ENCODE data around the gene CDYL2. TPM values are rescaled to one million over a fixed set of nuclear protein-coding genes. Genes with fewer than 3 reads are reported as not detected.

CDYL2 gene
- total and polyA plus RNA-seq, 12 donors, result 0.59 to 5.3 (median 2.9) TPM

DNA sequence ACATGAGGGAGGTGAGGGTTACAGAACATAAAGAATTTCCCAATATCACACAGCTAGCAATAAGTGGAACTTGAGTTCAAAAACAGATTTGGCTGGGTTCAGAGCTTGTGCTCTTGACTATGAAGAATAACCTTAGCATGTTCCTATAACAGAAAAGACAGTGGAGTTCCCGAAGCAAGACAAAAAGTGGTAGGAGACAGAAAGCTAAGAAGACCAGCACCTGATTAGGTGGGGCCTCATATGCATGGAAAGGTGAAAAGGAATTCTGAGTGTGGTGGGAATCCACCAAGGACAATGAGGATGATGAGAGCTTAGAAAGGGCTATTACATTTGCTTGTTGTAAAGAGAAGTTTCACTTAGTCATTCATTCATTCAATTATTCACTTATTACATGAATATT lies 26.6 kb upstream of the CDYL2 start:
- Histone ChIP-seq H3K9me3 (peaks cover 0 to 2% (median 0%) of the 10 kb centered on the region in 11 donors), H3K4me3 (no peak overlapping the region), H3K36me3 (no peaks in the 10 kb centered on the region), H3K4me1 (no peaks in the 10 kb centered on the region), H3K27ac (no peak overlapping the region), H3K27me3 (no peaks in the 10 kb centered on the region)
- TF ChIP-seq, protein P1, sequence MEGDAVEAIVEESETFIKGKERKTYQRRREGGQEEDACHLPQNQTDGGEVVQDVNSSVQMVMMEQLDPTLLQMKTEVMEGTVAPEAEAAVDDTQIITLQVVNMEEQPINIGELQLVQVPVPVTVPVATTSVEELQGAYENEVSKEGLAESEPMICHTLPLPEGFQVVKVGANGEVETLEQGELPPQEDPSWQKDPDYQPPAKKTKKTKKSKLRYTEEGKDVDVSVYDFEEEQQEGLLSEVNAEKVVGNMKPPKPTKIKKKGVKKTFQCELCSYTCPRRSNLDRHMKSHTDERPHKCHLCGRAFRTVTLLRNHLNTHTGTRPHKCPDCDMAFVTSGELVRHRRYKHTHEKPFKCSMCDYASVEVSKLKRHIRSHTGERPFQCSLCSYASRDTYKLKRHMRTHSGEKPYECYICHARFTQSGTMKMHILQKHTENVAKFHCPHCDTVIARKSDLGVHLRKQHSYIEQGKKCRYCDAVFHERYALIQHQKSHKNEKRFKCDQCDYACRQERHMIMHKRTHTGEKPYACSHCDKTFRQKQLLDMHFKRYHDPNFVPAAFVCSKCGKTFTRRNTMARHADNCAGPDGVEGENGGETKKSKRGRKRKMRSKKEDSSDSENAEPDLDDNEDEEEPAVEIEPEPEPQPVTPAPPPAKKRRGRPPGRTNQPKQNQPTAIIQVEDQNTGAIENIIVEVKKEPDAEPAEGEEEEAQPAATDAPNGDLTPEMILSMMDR (IDR thresholded peaks at IDR 0.05), result no peak
- ATAC-seq, result no peak
- intact Hi-C loops (cut with DNase I), result no loop called here
- WGBS, 2 donors, result 79 to 93% methylated on average over 1 of the region's 1 CpG
- DNase-seq, result no peak

DNA sequence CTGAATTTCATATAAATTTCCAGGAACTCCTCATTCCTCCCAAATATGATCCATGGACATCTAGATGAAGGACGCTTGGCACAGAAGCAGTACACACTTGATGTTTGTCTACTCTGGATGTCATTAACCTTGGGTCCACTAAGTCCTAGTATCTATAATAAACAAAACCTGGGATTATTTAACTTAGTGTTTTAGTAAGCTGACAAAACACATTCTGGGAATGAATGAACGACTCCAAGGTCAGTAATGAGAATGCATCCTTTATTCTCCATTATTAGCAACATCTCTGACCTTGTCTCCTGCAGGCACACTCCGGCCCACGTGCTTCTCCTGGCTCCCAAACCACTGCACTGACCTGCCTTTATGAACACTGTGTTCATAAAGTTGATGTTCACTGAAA lies 24.1 kb upstream of the CDYL2 start:
- no peaks in the 10 kb centered on the region for H3K4me1 ChIP-seq
- H3K27me3 ChIP-seq, result no peaks in the 10 kb centered on the region
- no peak overlapping the region for H3K27ac ChIP-seq
- peaks cover 0 to 13% (median 0%) of the 10 kb centered on the region in 11 donors for H3K9me3 ChIP-seq
- intact Hi-C loops (cut with DNase I), result no loop called here
- TF ChIP-seq, protein P1 (IDR thresholded peaks at IDR 0.05), result no peak
- H3K36me3 ChIP-seq, result no peaks in the 10 kb centered on the region
- ATAC-seq, result no peak
- WGBS, 2 donors, result 63 to 73% methylated on average over 4 of the region's 4 CpGs
- H3K4me3 ChIP-seq, result no peak overlapping the region
- no peak for DNase-seq

DNA sequence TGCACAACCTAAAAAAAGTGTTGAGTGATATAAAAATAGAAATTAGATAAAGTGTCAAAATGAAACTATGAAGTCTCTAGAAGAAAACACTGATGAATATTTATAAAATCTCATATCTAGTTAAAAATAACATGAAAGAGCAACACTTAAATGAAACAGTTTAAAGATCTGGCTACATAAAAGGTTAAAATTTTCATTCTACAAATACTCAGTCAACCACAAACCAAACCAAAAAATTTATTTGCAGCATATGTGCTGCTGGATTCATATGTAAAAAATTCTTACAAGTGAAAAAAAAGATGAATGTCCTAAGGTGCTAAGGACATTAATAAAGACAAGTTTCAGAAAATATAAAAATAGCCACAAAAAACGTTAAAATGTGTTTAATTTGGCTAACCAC lies 22.6 kb upstream of the CDYL2 start:
- 13 to 16% methylated on average over 1 of the region's 1 CpG for WGBS, 2 donors
- H3K9me3 ChIP-seq, result peaks cover 0 to 13% (median 0%) of the 10 kb centered on the region in 11 donors
- intact Hi-C loops (cut with DNase I), result no loop called here
- ATAC-seq (no peak), DNase-seq (no peak)
- H3K4me3 ChIP-seq, result no peak overlapping the region
- H3K27ac ChIP-seq, result no peak overlapping the region
- H3K27me3 ChIP-seq, result no peaks in the 10 kb centered on the region
- TF ChIP-seq, protein P1 (IDR thresholded peaks at IDR 0.05), result no peak
- no peaks in the 10 kb centered on the region for H3K36me3 ChIP-seq
- no peaks in the 10 kb centered on the region for H3K4me1 ChIP-seq

DNA sequence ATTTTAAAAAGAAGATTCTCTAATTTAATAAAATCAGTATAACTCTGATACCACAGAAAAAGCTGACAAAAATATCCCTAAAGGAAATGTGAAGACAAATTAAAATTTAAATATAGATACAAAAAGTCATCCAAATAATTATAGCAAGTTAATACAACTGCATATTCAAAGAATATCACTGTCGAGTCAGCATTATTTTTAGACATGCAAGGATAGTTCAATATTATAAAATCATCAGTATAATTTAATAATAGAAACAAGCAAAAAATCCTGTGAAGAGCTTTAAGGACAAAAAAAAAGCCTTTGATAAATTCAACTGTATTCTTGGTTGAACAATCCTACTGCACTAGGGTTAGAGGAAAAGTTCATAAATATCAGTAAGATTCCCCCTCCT lies 21.0 kb upstream of the CDYL2 start:
- H3K9me3 ChIP-seq, result peaks cover 0 to 13% (median 0%) of the 10 kb centered on the region in 11 donors
- H3K27ac ChIP-seq, result no peak overlapping the region
- no peak overlapping the region for H3K4me3 ChIP-seq
- H3K36me3 ChIP-seq, result no peaks in the 10 kb centered on the region
- H3K27me3 ChIP-seq, result no peaks in the 10 kb centered on the region
- H3K4me1 ChIP-seq, result no peaks in the 10 kb centered on the region
- WGBS, 2 donors, result 96 to 100% methylated on average over 1 of the region's 1 CpG
- no peak for ATAC-seq
- no peak for DNase-seq
- TF ChIP-seq, protein P1 (IDR thresholded peaks at IDR 0.05), result no peak
- intact Hi-C loops (cut with DNase I), result no loop called here
